Measurements from ENCODE around the gene PHLDB3.

PHLDB3 gene

GRCh38 chr19:43490759-43491158 lies 13.8 kb downstream of the PHLDB3 start:
- peaks cover 12% of the 10 kb centered on the region for H3K36me3 ChIP-seq
- H3K4me1 ChIP-seq (ENCODE audit: control insufficient read depth in 1 of 2, insufficient read depth in 1 of 2, low read depth in 1 of 2, low read length in 1 of 2), result no peaks in the 10 kb centered on the region
- H3K4me3 ChIP-seq (ENCODE audit: low read depth in 1 of 2, low read length in 1 of 2), result no peak overlapping the region
- H3K27me3 ChIP-seq, result no peaks in the 10 kb centered on the region
- H3K9me3 ChIP-seq, result no peaks in the 10 kb centered on the region
- no peak overlapping the region for H3K27ac ChIP-seq
- TF ChIP-seq CTCF (IDR thresholded peaks at IDR 0.05), result no peak

- Histone ChIP-seq H3K4me3 (ENCODE audit: low read depth in 1 of 2, low read length in 1 of 2) (no peak overlapping the region), H3K27me3 (no peaks in the 10 kb centered on the region), H3K27ac (no peak overlapping the region), H3K4me1 (ENCODE audit: control insufficient read depth in 1 of 2, insufficient read depth in 1 of 2, low read depth in 1 of 2, low read length in 1 of 2) (no peaks in the 10 kb centered on the region), H3K9me3 (no peaks in the 10 kb centered on the region), H3K36me3 (peaks cover 6% of the 10 kb centered on the region)
- TF ChIP-seq CTCF (IDR thresholded peaks at IDR 0.05), result no peak
Measured at GRCh38 chr19:43489979-43490599, 14.5 kb downstream of the PHLDB3 start.

GRCh38 chr19:43489310-43489709 lies 15.2 kb downstream of the PHLDB3 start:
- TF ChIP-seq CTCF (IDR thresholded peaks at IDR 0.05), result no peak
- Histone ChIP-seq H3K4me1 (ENCODE audit: control insufficient read depth in 1 of 2, insufficient read depth in 1 of 2, low read depth in 1 of 2, low read length in 1 of 2) (no peaks in the 10 kb centered on the region), H3K27me3 (no peaks in the 10 kb centered on the region), H3K4me3 (ENCODE audit: low read depth in 1 of 2, low read length in 1 of 2) (no peak overlapping the region), H3K27ac (no peak overlapping the region), H3K36me3 (peaks cover 5% of the 10 kb centered on the region), H3K9me3 (no peaks in the 10 kb centered on the region)

- H3K4me1 ChIP-seq (ENCODE audit: control insufficient read depth in 1 of 2, insufficient read depth in 1 of 2, low read depth in 1 of 2, low read length in 1 of 2), result no peaks in the 10 kb centered on the region
- no peak overlapping the region for H3K4me3 ChIP-seq (ENCODE audit: low read depth in 1 of 2, low read length in 1 of 2)
- no peaks in the 10 kb centered on the region for H3K9me3 ChIP-seq
- no peak overlapping the region for H3K27ac ChIP-seq
- peaks cover 5% of the 10 kb centered on the region for H3K36me3 ChIP-seq
- TF ChIP-seq CTCF (IDR thresholded peaks at IDR 0.05), result no peak
- no peaks in the 10 kb centered on the region for H3K27me3 ChIP-seq
Measured at GRCh38 chr19:43488179-43488578, 16.4 kb downstream of the PHLDB3 start.

- Histone ChIP-seq H3K27me3 (no peaks in the 10 kb centered on the region), H3K4me1 (ENCODE audit: control insufficient read depth in 1 of 2, insufficient read depth in 1 of 2, low read depth in 1 of 2, low read length in 1 of 2) (no peaks in the 10 kb centered on the region), H3K4me3 (ENCODE audit: low read depth in 1 of 2, low read length in 1 of 2) (no peak overlapping the region), H3K27ac (no peak overlapping the region), H3K36me3 (peaks cover 5% of the 10 kb centered on the region), H3K9me3 (no peaks in the 10 kb centered on the region)
- TF ChIP-seq CTCF (IDR thresholded peaks at IDR 0.05), result no peak
Measured at GRCh38 chr19:43486412-43486811, 18.1 kb downstream of the PHLDB3 start.
